ENCODE measurements around the gene ANO3. TPM values are rescaled to one million over a fixed set of nuclear protein-coding genes. Genes with fewer than 3 reads are reported as not detected.

The ANO3 gene
- polyA plus RNA-seq, 3 donors, result not detected

GRCh38 chr11:26712497-26712896 lies 380.6 kb downstream of the ANO3 start:
- Mint-ChIP-seq H3K27ac (no peak overlapping the region), H3K36me3 (no peaks in the 10 kb centered on the region), H3K4me1 (no peaks in the 10 kb centered on the region), H3K9me3 (no peaks in the 10 kb centered on the region), H3K4me3 (no peak overlapping the region), H3K27me3 (ENCODE audit: low read depth in 3 of 3) (no peaks in the 10 kb centered on the region)
- no peaks in the 10 kb centered on the region for H4K20me1 ChIP-seq (ENCODE audit: insufficient read depth, low read length)
- H3K9me3 ChIP-seq (replicated peaks in 1 of 2; ENCODE audit: control insufficient read depth in 1 of 2, insufficient read depth in 1 of 2, low read length in 2 of 2), result no peaks in the 10 kb centered on the region
- DNase-seq, result no peak
- WGBS (ENCODE audit: insufficient coverage), result 40% methylated on average over 4 of the region's 5 CpGs
- TF ChIP-seq, protein P1, sequence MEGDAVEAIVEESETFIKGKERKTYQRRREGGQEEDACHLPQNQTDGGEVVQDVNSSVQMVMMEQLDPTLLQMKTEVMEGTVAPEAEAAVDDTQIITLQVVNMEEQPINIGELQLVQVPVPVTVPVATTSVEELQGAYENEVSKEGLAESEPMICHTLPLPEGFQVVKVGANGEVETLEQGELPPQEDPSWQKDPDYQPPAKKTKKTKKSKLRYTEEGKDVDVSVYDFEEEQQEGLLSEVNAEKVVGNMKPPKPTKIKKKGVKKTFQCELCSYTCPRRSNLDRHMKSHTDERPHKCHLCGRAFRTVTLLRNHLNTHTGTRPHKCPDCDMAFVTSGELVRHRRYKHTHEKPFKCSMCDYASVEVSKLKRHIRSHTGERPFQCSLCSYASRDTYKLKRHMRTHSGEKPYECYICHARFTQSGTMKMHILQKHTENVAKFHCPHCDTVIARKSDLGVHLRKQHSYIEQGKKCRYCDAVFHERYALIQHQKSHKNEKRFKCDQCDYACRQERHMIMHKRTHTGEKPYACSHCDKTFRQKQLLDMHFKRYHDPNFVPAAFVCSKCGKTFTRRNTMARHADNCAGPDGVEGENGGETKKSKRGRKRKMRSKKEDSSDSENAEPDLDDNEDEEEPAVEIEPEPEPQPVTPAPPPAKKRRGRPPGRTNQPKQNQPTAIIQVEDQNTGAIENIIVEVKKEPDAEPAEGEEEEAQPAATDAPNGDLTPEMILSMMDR (IDR thresholded peaks at IDR 0.05), result no peak
- H2AFZ ChIP-seq (ENCODE audit: insufficient read depth, low read depth, low read length, poor library complexity, severe bottlenecking), result no peak overlapping the region
- no peaks in the 10 kb centered on the region for H3K36me3 ChIP-seq (replicated peaks in 1 of 2; ENCODE audit: control insufficient read depth in 1 of 2, insufficient read depth in 2 of 2, low read length in 2 of 2)
- intact Hi-C loops (cut with micrococcal nuclease), result no loop called here
- no peaks in the 10 kb centered on the region for H3K27me3 ChIP-seq (ENCODE audit: control insufficient read depth in 2 of 2, insufficient read depth in 2 of 2, low read length in 2 of 2)
- H3K4me1 ChIP-seq (ENCODE audit: control insufficient read depth in 1 of 2, insufficient read depth in 2 of 2, low read length in 2 of 2), result no peaks in the 10 kb centered on the region
- H3K4me3 ChIP-seq (replicated peaks in 1 of 3; ENCODE audit: low read depth in 2 of 3, low read length in 3 of 3), result no peak overlapping the region
- H3K79me2 ChIP-seq (ENCODE audit: insufficient read depth, low read length), result no peaks in the 10 kb centered on the region
- H3K27ac ChIP-seq (ENCODE audit: low read depth in 1 of 2, low read length in 2 of 2), result no peak overlapping the region
- no peak overlapping the region for H3K9ac ChIP-seq (ENCODE audit: insufficient read depth, low read length, poor library complexity, severe bottlenecking)
- no peak overlapping the region for H3K4me2 ChIP-seq (replicated peaks; ENCODE audit: extremely low read depth, low read length, poor library complexity, severe bottlenecking)

Other genes starting within 250 kb of the ANO3 start
- gene MUC15, start 240.1 kb downstream of the ANO3 start, polyA plus RNA-seq, result not detected